Liver (tissue), 3 donors: ENCODE data around the gene PARM1.

Experiments
- CTCF ChIP-seq: fragments of 150-350 bp; IDR thresholded peaks from 2 replicates; pipeline ENCODE4 v1.5.1; 2017; ENCODE audit warnings: improper control_type of control experiment, low read depth, low read length; ENCODE audit not compliant: missing input control
- MAX ChIP-seq: IDR thresholded peaks from 2 replicates; pipeline ENCODE4 v1.6.1; 2016; ENCODE audit warnings: antibody characterized with exemption
- RXRA ChIP-seq, 2 donors: IDR thresholded peaks; 2 replicates each; pipeline ENCODE4 v1.6.1; 2017 to 2018; ENCODE audit warnings: antibody characterized with exemption in 2 of 2, mild to moderate bottlenecking in 1 of 2
- donor health status: healthy.
- donor health status: healthy.

GRCh38 chr4:74893171-74893570 lies 39.7 kb upstream of the PARM1 start:
- TF ChIP-seq MAX (no peak), CTCF (no peak), RXRA (IDR thresholded peaks at IDR 0.05) (no peak)
